WTC11 (cell line): ENCODE results near the gene FOXJ1. TPM values are rescaled to one million over a fixed set of nuclear protein-coding genes. Genes with fewer than 3 reads are reported as not detected.

Experiments used
- ATAC-seq: fragments of 200-7000 bp; cut with Tn5 transposase; 2 replicates; pipeline ENCODE4 v1.10.0; 2021; ENCODE audit warnings: mild to moderate bottlenecking, moderate library complexity
- CTCF ChIA-PET: fragments of 300-600 bp; sonication (Branson Sonifier 250); formaldehyde crosslinking; loops from one replicate; lab custom pipeline; 2021; ENCODE audit warnings: antibody characterized with exemption; lab: Charles Lee
- POLR2A ChIA-PET: fragments of 350-600 bp; sonication (Branson Sonifier 250); formaldehyde crosslinking; loops from one replicate; lab custom pipeline; 2021; ENCODE audit warnings: antibody characterized with exemption; lab: Charles Lee
- DNase-seq: peaks from one replicate; pipeline ENCODE4 v3.0.0; 2021; ENCODE audit warnings: low spot score
- H3K27ac Mint-ChIP-seq: 2 replicates; pipeline ENCODE4 v1.8.0; 2021; ENCODE audit warnings: mixed read lengths
- H3K27me3 Mint-ChIP-seq: 2 replicates; pipeline ENCODE4 v1.8.0; 2021; ENCODE audit warnings: low read depth, mild to moderate bottlenecking, moderate library complexity, mixed read lengths
- H3K36me3 Mint-ChIP-seq: 2 replicates; pipeline ENCODE4 v1.8.0; 2021; ENCODE audit warnings: mixed read lengths
- H3K4me1 Mint-ChIP-seq: 2 replicates; pipeline ENCODE4 v1.8.0; 2022; ENCODE audit warnings: mixed read lengths
- H3K4me3 Mint-ChIP-seq: 2 replicates; pipeline ENCODE4 v1.8.0; 2021; ENCODE audit warnings: mild to moderate bottlenecking, moderate library complexity, mixed read lengths
- H3K9me3 Mint-ChIP-seq: 2 replicates; pipeline ENCODE4 v1.8.0; 2021; ENCODE audit warnings: mixed read lengths
- CREM ChIP-seq: sonication (generic); formaldehyde crosslinking; IDR thresholded peaks from 2 replicates; pipeline ENCODE4 v1.8.1; 2022; ENCODE audit warnings: mild to moderate bottlenecking, missing genetic modification reagents, moderate library complexity
- ESRRA ChIP-seq: sonication (generic); formaldehyde crosslinking; IDR thresholded peaks from 2 replicates; pipeline ENCODE4 v1.8.1; 2022; ENCODE audit warnings: mild to moderate bottlenecking, missing genetic modification reagents, borderline replicate concordance
- ETV6 ChIP-seq: sonication (generic); formaldehyde crosslinking; IDR thresholded peaks from 2 replicates; pipeline ENCODE4 v1.8.1; 2022; ENCODE audit warnings: mild to moderate bottlenecking, missing genetic modification reagents
- FOXK1 ChIP-seq: sonication (generic); formaldehyde crosslinking; IDR thresholded peaks from 2 replicates; pipeline ENCODE4 v1.8.0; 2022; ENCODE audit warnings: mild to moderate bottlenecking, moderate library complexity, missing genetic modification reagents
- FOXP1 ChIP-seq: sonication (generic); formaldehyde crosslinking; IDR thresholded peaks from 2 replicates; pipeline ENCODE4 v1.8.0; 2022; ENCODE audit warnings: missing genetic modification reagents, mild to moderate bottlenecking, moderate library complexity, borderline replicate concordance
- NR2C2 ChIP-seq: sonication (generic); formaldehyde crosslinking; IDR thresholded peaks from 2 replicates; pipeline ENCODE4 v1.8.0; 2022; ENCODE audit warnings: mild to moderate bottlenecking, missing genetic modification reagents
- SP1 ChIP-seq: sonication (generic); formaldehyde crosslinking; conservative IDR thresholded peaks from 2 replicates; pipeline ENCODE4 v1.8.1; 2022; ENCODE audit warnings: missing genetic modification reagents
- TCF7 ChIP-seq: sonication (generic); formaldehyde crosslinking; IDR thresholded peaks from 2 replicates; pipeline ENCODE4 v1.8.0; 2022; ENCODE audit warnings: mild to moderate bottlenecking, low read depth, missing genetic modification reagents, moderate library complexity
- TEAD1 ChIP-seq: sonication (generic); formaldehyde crosslinking; IDR thresholded peaks from 2 replicates; pipeline ENCODE4 v1.8.0; 2022; ENCODE audit warnings: mild to moderate bottlenecking, missing genetic modification reagents
- TP53 ChIP-seq: sonication (generic); formaldehyde crosslinking; IDR thresholded peaks from 2 replicates; pipeline ENCODE4 v1.8.1; 2023; ENCODE audit warnings: mild to moderate bottlenecking, missing genetic modification reagents
- USF1 ChIP-seq: sonication (generic); formaldehyde crosslinking; IDR thresholded peaks from 2 replicates; pipeline ENCODE4 v1.8.0; 2022; ENCODE audit warnings: mild to moderate bottlenecking, missing genetic modification reagents
- USF2 ChIP-seq: sonication (generic); formaldehyde crosslinking; IDR thresholded peaks from 2 replicates; pipeline ENCODE4 v1.8.1; 2023; ENCODE audit warnings: mild to moderate bottlenecking, missing genetic modification reagents, moderate library complexity
- ZNF423 ChIP-seq: fragments of 250-450 bp; sonication (Bioruptor Pico); IDR thresholded peaks from 2 replicates; pipeline ENCODE4 v2.1.2; 2022; ENCODE audit warnings: mild to moderate bottlenecking, moderate library complexity
- ZNF671 ChIP-seq: fragments of 250-450 bp; sonication (Bioruptor Pico); IDR thresholded peaks from 2 replicates; pipeline ENCODE4 v1.8.0; 2021; ENCODE audit warnings: mild to moderate bottlenecking
- total RNA-seq: library from RNA; stranded (reverse); gene quantifications from 3 replicates; pipeline ENCODE4 v1.2.3, GENCODE V29; 2021
- TF ChIP-seq, protein P1 (sequence below): fragments of 250-450 bp; sonication (Bioruptor Pico); conservative IDR thresholded peaks from 2 replicates; pipeline ENCODE4 v1.9.0; 2021; ENCODE audit warnings: mild to moderate bottlenecking
- TF ChIP-seq, protein P2 (sequence below): sonication (generic); formaldehyde crosslinking; IDR thresholded peaks from 2 replicates; pipeline ENCODE4 v1.8.1; 2022; ENCODE audit warnings: mild to moderate bottlenecking, moderate library complexity, missing genetic modification reagents
- TF ChIP-seq, protein P3 (sequence below): fragments of 250-450 bp; sonication (Bioruptor Pico); IDR thresholded peaks from 2 replicates; pipeline ENCODE4 v2.1.2; 2022; ENCODE audit warnings: mild to moderate bottlenecking, moderate library complexity

The FOXJ1 gene
- total RNA-seq, 1 experiment from 2014 or later = 11.8 TPM

- Mint-ChIP-seq H3K27ac (peak overlapping the region; percentile 71), H3K27me3 (peaks cover 41% of the 10 kb centered on the region), H3K9me3 (no peaks in the 10 kb centered on the region)
- DNase-seq (peak; percentile 83), ATAC-seq (peak; percentile 30)
- POLR2A ChIA-PET = interaction anchor here (0.6 to 3.9 kb wide), 7 partner anchors 9 to 353 kb away, joined by 3 to 17 read pairs (median 4); partner anchors contain the start of gene FOXJ1
- TF ChIP-seq SP1 = peak; percentile 61
- no peak for TF ChIP-seq TCF7
- peak; percentile 52; the same call in 1 of the 2 replicates for TF ChIP-seq TEAD1 (CRISPR knock-in tag)
- no peak for TF ChIP-seq ESRRA (CRISPR knock-in tag)
- peak; percentile 62; the same call in 1 of the 2 replicates for TF ChIP-seq USF1 (CRISPR knock-in tag)
- TF ChIP-seq USF2 = peak; percentile 67
- peak; percentile 16; the same call in 1 of the 2 replicates for TF ChIP-seq TP53 (CRISPR knock-in tag)
- TF ChIP-seq, protein P1, sequence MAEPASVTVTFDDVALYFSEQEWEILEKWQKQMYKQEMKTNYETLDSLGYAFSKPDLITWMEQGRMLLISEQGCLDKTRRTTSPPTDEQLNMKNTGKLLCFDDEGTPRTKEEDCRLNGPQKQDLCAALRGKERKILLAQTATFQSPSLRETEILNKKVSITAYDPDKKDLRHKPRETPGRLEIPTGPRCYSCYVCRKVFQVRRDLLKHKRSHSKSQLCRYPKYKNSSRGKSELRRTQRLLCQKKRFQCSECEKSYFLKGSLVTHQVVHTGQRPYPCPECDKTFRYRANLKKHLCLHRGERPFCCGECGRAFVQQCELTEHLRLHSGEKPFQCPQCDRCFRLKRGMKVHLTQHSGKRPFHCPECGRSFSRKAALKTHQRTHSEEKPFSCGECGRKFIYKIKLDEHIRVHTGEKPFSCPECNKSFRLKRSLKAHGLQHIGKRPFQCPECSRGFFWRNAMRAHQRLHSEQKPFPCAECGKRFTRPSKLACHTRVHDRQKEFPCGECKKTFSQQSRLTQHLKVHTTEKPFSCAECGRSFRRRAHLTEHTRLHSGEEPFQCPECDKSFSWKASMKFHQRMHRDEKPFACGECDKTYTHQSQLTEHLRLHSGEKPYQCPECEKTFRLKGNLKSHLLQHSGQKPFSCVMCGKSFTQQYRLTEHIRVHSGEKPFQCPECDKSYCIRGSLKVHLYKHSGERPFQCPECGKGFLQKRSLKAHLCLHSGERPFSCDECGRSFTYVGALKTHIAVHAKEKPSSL (CRISPR knock-in tag) = no peak
- TF ChIP-seq NR2C2 (CRISPR knock-in tag) = no peak
- no peak for TF ChIP-seq ZNF671 (CRISPR knock-in tag)
- TF ChIP-seq CREM (CRISPR knock-in tag) = 0 out of 2 replicates have a peak, but pooled peaks have one; percentile 29
- peak; percentile 98 for TF ChIP-seq ZNF423 (CRISPR knock-in tag)
- TF ChIP-seq, protein P2, sequence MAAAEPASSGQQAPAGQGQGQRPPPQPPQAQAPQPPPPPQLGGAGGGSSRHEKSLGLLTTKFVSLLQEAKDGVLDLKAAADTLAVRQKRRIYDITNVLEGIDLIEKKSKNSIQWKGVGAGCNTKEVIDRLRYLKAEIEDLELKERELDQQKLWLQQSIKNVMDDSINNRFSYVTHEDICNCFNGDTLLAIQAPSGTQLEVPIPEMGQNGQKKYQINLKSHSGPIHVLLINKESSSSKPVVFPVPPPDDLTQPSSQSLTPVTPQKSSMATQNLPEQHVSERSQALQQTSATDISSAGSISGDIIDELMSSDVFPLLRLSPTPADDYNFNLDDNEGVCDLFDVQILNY (CRISPR knock-in tag) = no peak
- peak; percentile 35; the same call in 1 of the 2 replicates for TF ChIP-seq FOXP1 (CRISPR knock-in tag)
- TF ChIP-seq FOXK1 (CRISPR knock-in tag) = peak; percentile 83
- TF ChIP-seq ETV6 = peak; percentile 69
- TF ChIP-seq, protein P3, sequence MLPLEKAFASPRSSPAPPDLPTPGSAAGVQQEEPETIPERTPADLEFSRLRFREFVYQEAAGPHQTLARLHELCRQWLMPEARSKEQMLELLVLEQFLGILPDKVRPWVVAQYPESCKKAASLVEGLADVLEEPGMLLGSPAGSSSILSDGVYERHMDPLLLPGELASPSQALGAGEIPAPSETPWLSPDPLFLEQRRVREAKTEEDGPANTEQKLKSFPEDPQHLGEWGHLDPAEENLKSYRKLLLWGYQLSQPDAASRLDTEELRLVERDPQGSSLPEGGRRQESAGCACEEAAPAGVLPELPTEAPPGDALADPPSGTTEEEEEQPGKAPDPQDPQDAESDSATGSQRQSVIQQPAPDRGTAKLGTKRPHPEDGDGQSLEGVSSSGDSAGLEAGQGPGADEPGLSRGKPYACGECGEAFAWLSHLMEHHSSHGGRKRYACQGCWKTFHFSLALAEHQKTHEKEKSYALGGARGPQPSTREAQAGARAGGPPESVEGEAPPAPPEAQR (CRISPR knock-in tag) = no peak
- TF ChIP-seq, all 79 proteins: peak for 10
- H3K36me3 Mint-ChIP-seq = no peaks in the 10 kb centered on the region
- H3K4me3 Mint-ChIP-seq = peak overlapping the region; percentile 55
- CTCF ChIA-PET = interaction anchor here (0.6 to 9.7 kb wide), 25 partner anchors 10 to 390 kb away, joined by 3 to 176 read pairs (median 4); partner anchors contain the start of genes ACOX1, FOXJ1, GALR2 and TEN1
- H3K4me1 Mint-ChIP-seq = peaks cover 63% of the 10 kb centered on the region
Measured at GRCh38 chr17:76132574-76133338, 8.3 kb downstream of the FOXJ1 start.
